Fibroblast of upper back skin (primary cell): ENCODE results near the gene KHSRP.

Source experiments
- DNase-seq: peaks from one replicate; pipeline ENCODE4 v3.0.0-alpha.2; 2013

The KHSRP gene, protein sequence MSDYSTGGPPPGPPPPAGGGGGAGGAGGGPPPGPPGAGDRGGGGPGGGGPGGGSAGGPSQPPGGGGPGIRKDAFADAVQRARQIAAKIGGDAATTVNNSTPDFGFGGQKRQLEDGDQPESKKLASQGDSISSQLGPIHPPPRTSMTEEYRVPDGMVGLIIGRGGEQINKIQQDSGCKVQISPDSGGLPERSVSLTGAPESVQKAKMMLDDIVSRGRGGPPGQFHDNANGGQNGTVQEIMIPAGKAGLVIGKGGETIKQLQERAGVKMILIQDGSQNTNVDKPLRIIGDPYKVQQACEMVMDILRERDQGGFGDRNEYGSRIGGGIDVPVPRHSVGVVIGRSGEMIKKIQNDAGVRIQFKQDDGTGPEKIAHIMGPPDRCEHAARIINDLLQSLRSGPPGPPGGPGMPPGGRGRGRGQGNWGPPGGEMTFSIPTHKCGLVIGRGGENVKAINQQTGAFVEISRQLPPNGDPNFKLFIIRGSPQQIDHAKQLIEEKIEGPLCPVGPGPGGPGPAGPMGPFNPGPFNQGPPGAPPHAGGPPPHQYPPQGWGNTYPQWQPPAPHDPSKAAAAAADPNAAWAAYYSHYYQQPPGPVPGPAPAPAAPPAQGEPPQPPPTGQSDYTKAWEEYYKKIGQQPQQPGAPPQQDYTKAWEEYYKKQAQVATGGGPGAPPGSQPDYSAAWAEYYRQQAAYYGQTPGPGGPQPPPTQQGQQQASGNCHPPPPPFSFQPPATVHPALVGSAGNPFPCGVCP

DNA sequence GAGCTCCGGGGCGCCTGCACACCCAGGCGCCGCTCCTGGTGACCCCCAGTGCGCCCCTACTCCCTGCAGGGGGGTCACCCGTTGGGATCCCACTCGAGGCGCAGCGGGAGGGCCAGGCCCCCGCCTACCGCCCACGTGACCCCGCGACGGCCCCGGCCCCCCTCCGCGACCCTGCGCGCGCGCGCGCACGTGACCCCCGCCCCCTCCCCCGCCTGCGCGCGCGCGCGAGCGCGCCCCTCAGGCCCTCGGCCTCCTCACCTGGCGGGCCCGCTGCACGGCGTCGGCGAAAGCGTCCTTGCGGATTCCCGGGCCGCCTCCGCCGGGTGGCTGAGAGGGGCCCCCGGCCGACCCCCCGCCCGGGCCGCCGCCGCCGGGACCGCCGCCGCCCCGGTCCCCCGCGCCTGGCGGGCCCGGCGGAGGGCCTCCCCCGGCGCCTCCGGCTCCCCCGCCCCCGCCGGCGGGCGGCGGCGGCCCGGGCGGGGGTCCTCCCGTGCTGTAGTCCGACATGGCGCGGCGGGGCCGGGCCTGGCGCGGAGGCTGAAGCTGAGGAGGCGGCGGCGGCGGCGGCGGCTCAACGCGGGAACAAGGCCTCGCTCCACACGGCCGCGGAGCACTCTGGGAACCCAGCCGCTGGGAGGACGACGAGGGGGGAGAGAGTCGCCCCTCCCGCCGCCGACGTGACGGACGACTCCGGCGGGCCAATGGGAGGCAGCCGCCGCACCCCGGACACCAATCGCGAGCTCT is at the start of gene KHSRP:
Gene KHSRP, minus strand, starts transcription at position 617 of the 744 bp plus-strand sequence. Its CDS starts 110 bp downstream, at position 507.
- no peak for DNase-seq

DNA sequence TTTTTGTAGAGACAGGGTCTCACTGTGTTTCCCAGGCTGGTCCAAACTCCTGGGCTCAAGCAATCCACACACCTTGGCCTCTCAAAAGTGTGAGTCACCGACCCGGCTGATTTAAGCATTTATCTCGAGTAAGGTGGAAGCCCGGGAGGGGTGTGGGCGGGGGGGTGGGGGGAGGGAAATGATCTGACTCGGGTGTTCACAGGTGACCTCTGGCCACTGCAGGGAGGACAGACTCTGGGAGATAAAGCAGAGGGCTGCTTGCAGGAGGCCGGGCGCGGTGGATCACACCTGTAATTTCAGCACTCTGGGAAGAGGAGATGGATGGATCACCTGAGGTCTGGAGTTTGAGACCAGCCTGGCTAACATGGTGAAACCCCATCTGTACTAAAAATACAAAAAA is 49.0 kb upstream of the KHSRP start:
- no peak for DNase-seq

- no peak for DNase-seq
Measured at GRCh38 chr19:6472713-6473112, 48.1 kb upstream of the KHSRP start.

GRCh38 chr19:6471076-6471475 is 46.5 kb upstream of the KHSRP start:
- no peak for DNase-seq

DNA sequence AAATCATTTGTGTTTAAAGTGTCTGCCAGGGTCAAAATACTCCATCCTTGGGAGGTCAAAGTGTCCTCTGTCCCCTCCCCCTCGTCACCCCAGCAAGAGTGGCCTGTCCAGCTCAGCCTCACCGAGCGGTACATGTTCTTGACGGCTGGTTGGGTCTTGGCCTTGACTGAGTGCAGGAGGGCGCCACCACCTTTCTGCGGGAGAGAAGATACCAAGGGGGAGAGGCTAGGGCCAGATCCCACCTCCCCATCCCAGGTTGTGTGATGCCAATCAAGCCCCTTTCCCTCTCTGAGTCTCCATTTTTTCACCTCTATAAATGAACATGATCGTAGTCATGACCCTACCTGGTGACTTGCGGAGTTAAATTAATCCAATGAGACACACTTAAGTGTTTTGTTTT is 45.6 kb upstream of the KHSRP start:
- DNase-seq, result no peak

- no peak for DNase-seq
Measured at GRCh38 chr19:6467384-6467783, 42.8 kb upstream of the KHSRP start.

- DNase-seq, result no peak
Measured at GRCh38 chr19:6466526-6467248, 42.1 kb upstream of the KHSRP start.

DNA sequence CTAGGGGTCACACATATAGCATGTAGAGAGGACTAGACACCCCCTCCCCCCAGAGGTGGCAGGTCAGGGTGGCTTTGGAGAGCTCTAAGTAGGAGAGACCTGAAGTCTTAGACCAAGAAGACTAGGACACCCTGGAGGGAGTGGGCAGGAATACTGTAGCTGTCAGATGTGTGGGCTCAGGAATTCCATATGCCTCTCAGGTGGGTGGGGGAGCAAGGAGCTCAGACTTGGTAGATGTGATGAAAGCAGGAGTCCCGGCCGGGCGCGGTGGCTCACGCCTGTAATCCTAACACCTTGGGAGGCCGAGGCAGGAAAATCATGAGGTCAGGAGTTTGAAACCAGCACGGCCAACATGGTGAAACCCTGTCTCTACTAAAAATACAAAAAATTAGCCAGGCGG is 41.1 kb upstream of the KHSRP start:
- no peak for DNase-seq

DNA sequence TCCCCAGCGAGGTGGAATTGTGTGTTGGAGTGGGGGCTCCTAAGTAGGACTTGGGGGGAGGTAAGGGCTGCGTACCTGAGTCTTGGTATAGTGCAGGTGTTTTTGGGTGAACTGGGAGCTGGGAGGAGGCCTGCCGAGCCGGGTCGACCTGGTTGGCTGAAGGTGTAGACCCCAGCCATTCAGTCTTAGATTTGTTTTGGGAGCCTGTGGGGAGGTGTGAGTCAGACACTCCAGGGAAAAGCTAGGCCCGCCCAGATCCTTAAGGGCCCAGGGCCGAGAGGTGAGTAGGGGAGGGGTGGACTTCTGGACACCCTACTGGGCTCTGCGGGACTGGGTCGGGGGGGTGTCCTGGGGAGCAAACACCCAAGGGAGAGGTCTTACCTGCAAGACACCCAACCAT is 40.4 kb upstream of the KHSRP start:
- DNase-seq, result no peak

- no peak for DNase-seq
Measured at GRCh38 chr19:6464070-6464873, 39.7 kb upstream of the KHSRP start, which contains the start of gene CRB3. TSS of gene CRB3 (plus strand) at chr19:6464271. CDS start at chr19:6464702, 431 bp downstream.

GRCh38 chr19:6460099-6460884 is 35.7 kb upstream of the KHSRP start:
- DNase-seq, result peak; percentile 98

DNA sequence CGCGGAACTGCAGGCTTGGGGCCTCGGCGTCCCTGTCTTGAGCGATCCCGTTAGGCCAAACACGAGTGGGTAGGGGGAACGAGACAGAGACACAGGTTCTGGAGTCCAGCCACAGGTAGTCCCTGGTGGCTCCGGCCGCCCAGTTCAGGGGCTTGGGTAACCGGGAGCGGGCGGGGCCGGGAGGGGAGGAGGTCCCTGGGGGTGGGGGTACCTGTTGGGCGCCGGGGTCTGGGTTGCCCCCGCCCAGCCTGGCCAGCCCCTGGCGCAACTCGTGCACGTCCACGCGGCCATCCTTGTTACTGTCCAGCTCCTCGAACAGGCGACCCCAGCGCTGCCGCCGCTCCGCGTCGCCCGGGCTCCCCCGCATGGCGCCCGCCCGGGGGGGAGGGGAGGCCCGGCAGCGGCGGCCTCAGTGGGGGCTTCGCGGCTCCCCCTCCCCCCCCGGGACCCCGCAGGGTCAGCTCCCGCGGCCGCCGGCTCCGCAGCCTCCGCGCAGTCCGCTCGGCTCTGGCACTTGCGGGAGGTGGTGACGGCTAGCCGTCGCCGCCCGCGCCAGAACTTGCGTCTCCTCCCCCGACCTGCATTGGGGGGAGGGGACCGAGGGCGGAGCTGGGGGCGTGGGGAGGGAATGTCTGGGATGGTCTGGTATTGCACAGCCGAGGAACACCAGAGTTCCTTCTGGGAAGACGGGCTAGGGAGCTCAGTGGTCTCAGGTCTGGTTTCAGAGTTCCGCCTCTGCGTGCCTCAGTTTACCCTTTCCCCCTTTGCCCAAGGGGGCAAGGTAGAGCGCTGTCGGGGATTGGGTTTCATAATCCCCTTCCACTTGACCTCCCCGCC is 34.9 kb upstream of the KHSRP start, which contains the start of gene SLC25A23:
Gene SLC25A23, minus strand, starts transcription at position 531 of the 837 bp plus-strand sequence. Its CDS starts 164 bp downstream, at position 367.
- DNase-seq, result peak; percentile 78

DNA sequence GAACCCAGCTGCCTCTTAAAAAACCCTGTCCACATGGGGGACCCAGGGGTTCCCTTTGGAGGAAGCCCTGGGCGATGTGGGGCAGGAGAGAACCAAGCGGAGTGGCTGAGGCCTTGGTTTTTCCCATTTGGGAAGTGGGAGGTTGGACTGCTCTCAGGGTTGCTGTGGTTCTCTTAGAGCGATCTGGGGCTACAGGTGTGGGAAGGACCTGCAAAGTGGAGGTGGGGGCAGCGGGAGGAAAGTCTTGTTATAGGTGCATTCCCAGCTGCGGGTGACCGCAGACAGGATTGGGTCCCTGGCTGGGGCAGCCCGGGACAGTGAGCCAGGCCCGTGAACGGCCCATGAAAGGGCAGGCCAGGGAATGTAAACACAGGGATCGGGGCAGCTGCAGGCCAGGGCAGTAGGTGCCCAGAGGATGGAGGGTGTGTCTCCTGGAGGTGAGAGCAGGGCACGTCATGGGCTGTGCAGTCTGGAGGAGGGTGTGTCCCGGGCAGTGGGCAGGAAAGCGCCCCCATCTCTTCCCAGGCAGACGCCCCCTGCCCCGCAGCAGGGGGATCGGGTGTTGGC is 34.2 kb upstream of the KHSRP start:
- DNase-seq, result no peak

DNA sequence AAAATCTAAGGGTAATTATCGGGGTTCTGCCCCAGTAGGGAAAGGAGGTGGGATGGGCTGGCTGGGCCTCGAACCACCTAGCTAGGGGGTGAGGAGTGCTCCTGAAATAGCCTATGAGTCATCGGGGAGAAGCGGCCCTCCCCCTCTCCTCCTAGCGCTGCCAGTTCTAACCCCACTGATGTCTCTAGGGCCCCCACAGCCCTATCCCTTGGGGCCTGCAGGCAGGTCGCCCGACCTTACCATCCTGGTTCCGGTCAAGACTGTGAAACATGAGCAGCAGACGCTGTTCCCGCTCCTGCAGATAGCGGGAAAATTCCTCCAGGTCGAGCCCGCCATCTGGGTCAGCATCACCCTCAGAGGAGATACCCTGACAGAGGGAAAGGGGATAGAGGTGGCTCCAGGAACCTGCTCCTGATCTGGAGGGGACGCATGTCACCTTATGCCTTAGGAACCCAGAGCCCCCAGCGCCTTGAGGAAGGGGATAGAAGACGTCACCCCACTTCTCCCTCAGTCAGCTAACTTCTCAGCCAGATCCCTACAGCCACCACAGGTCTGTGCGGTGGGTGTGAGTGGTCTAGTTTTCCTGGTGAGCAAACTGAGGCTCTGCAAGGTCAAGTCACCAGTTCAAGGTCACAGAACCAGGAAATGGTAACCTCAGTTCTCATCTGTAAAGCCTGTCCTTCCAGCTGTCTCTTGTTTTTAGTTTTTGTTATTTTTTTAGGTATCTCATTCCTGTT is 33.5 kb upstream of the KHSRP start:
- peak; percentile 8 for DNase-seq

GRCh38 chr19:6455924-6456323 is 31.3 kb upstream of the KHSRP start:
- no peak for DNase-seq

- DNase-seq, result no peak
Measured at GRCh38 chr19:6453951-6454565, 29.4 kb upstream of the KHSRP start.

DNA sequence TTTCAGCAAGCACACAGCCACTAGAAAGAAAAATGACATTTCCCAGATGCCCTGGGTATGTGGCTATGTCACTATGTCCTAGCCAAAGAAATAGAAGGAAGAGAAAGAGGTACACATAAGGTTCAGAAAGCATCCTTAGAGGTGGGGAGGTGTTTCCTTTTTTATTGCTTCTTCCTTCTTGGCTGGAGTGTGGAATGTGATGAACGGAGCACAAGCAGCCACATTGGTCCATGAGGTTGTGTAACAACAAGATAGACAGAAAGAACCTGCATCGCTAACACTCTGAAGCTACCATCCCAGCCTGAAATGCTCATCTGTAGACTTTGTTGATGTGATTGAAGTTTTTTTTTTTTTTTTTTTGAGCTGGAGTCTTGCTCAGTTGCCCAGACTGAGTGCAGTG is 28.3 kb upstream of the KHSRP start:
- no peak for DNase-seq

DNA sequence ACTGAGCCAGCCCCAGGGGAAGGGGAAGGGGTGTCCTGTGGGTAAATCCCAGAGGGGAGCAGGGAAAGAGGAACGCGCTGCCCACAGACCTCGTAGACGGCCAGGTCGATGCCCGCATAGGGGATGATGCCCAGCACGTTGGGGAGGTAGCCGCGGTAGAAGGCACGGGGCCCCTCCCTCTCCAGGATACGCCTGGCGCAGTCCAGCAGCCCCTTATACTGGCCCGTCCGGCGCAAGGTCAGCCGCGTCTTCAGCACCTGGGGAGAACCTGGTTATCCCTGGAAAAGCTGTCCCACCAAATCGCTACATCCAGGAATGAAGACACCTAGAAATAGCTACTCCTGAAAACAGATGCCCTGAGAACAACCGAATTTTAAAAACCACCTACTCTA is 27.6 kb upstream of the KHSRP start:
- no peak for DNase-seq
